GM21619 (cell line): ENCODE measurements around the gene MANF.
"Not testable (repeated sequence)": the region's sequence is repeated elsewhere in the genome, so short reads cannot be mapped to it uniquely, and the experiment has no call there.

Source experiments
- ATAC-seq: cut with Tn5 transposase; IDR thresholded peaks from one replicate; pipeline ENCODE4 v1.9.1; 2021; ENCODE audit not compliant: unreplicated experiment

The MANF gene

GRCh38 chr3:51384726-51385473 is at the start of gene MANF:
Gene MANF (plus strand): TSS chr3:51385291. CDS start chr3:51385343, 52 bp downstream.
- ATAC-seq, result peak; percentile 94

DNA sequence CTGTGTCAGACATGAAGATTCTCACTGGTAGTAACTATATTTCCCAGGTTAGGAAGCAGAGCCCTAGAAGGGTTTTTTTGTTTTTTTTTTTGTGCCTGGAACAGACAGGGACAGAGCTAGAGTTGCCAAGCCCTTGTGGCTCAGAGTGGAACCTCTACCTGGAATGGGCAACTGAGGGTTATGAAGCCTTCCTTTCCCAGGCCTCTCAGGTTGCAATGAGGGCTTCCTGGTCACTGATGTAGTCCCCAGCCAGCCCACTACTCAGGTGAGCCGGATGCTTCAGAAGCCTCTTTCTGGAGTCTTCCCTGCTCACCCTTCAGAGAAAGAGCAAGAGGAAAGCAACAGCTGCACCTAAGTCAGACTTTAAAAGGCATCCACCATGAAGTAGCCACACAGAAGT is 48.8 kb upstream of the MANF start:
- no peak for ATAC-seq

DNA sequence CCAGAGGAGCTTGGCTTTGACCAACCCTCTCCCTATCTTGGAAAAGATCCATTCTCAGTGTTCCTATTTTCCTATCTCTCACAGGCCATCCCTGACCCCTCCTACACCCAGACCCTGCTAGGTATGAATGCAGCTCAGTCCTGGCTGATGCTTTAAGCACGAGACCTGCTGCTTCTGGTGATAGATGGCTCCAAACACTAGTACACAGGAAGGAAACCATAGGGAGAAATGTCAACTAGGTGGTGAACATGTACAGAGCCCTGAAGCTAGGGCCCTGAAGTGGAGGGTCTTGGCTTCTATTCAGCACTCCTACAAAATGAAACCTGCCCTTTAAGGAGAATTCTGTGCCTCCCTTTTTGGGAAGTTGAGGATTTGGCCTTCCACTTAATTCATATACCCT is 47.4 kb upstream of the MANF start:
- ATAC-seq, result no peak

GRCh38 chr3:51338632-51339031 is 46.5 kb upstream of the MANF start:
- no peak for ATAC-seq

- ATAC-seq, result no peak
These were observed 44.9 kb upstream of the MANF start for GRCh38 chr3:51340013-51340829.

DNA sequence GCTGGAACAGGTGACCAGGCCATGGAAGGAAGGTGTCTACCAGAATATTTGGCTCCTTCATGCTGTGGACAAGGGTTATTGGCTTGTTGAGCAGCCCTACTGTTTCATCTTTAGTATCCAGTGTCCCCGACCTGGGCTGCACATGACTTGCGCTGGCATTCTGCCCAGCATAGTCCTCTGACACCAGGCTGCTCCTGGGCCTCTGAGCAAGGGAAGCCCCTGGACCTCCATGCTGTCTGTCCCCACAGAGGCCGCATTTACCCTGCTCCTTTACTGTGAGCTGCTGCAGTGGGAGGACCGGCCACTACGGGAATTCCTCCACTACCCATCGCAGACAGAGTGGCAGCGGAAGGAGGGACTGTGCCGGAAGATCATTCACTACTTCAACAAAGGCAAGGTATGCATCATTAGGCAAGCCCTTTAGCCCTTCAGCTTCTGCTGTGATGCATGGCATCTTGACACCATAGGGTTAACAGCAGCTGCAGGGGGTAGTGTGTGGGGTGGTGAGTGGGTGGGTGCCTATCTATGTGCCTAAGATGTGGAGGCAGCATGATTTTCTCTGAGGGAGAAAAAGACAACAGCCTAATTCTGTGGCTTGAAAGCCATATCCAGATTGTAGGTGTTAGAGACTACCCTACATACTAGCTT is 44.0 kb upstream of the MANF start:
- ATAC-seq, result no peak

GRCh38 chr3:51343918-51344687 is 41.0 kb upstream of the MANF start:
- no peak for ATAC-seq

GRCh38 chr3:51350751-51351150 is 34.3 kb upstream of the MANF start:
- ATAC-seq, result no peak

GRCh38 chr3:51353131-51353530 is 32.0 kb upstream of the MANF start:
- ATAC-seq, result no peak

DNA sequence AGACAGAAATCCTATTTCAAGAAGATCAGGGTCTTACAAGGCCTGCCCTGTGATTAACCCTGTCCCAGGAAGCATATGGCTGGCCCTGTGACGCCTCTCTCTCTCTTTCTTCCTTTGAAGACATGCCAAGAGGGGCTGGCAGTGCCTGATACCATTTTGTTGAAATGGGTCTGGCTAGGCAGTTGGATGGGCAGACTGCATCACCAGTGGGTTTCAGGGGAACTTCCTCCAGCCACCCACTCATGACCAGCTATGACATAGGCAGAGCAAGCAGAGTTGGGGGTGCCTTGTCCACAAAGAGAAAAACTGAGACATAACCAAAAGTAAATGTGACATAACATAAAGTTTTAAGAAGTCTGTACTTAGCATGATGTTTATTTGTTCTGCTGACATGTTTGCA is 31.4 kb upstream of the MANF start:
- ATAC-seq, result no peak

DNA sequence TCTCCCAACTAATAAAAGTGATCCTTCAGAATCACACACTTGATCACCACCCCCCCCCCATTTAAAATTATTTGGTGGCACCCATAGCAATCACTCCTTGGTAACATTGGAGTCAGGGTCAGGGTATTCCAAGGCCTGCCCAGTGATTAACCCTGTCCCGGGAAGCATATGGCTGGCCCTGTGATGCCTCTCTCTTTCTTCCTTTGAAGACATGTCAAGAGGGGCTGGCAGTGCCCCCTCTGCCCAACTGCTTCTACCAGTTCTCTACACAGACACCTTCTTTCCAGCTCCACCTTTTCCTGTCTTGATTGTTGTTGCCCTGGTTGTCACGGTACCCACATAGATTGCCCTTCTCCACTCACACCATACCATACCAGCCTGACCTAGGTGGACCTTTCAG is 30.9 kb upstream of the MANF start:
- ATAC-seq, result no peak

GRCh38 chr3:51354731-51355615 is 30.1 kb upstream of the MANF start:
- ATAC-seq, result no peak

DNA sequence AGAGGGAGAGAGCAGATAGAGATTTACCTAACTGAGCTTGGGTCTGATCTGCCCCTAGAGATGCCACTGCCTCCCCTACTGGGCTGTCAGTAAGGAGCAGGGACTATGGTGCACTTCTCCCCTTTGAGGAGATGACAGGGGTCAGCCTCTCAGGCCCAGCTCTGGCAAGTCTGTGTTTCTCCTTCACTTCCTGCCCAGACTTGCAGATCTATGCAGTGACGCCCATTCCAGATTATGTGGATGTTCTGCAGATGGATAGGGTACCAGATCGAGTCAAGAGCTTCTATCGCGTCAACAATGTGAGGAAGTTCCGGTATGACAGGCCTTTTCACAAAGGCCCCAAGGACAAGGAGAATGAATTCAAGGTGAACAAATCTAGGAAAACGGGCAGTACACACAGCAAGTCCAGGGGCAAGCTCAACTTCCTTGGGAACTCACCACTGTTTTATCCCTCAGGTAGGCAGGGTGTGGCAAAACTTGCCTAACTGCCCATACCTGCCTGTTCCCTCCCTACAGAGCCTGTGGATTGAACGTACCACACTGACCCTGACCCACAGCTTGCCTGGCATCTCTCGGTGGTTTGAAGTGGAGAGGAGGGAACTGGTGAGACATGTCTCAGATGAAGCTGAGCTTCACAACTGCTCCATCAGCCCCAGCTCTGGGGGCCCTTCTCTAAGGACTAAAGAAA is 29.1 kb upstream of the MANF start:
- no peak for ATAC-seq

DNA sequence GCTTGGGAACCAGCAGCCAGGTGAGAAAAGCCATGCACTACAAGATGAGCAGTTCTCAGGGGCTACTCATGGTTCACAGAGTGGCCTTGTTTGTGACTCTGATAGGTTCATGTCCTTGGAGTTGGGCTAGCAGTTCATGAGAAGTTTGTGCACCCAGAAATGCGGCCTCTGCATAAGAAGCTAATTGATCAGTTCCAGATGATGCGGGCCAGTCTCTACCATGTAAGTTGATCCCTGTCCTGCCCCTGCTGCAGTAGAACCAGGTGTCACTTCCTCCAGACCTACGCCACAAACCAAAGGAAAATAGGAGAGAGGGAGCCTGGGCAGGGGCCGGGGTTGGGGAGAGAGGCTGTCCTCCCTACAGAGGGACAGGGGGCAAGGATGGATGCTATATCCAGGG is 27.2 kb upstream of the MANF start:
- ATAC-seq, result no peak

- no peak for ATAC-seq
These were observed 26.1 kb upstream of the MANF start for GRCh38 chr3:51358981-51359380.

- ATAC-seq, result no peak
These were observed 24.3 kb upstream of the MANF start for GRCh38 chr3:51360806-51361205.

- ATAC-seq, result no peak
These were observed 23.3 kb upstream of the MANF start for GRCh38 chr3:51361746-51362145.

GRCh38 chr3:51362476-51362875 is 22.6 kb upstream of the MANF start:
- no peak for ATAC-seq

DNA sequence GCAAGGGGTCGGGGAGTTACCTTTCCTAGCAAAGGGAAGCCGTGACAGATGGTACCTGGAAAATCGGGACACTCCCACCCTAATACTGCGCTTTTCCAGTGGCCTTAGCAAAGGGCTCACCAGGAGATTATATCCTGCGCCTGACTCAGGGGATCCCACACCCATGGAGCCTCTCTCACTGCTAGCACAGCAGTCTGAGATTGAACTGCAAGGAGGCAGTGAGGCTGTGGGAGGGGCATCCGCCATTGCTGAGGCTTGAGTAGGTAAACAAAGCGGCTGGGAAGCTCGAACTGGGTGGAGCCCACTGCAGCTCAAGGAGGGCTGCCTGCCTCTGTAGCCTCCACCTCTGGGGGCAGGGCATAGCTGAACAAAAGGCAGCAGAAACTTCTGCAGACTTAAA is 16.8 kb upstream of the MANF start:
- not testable (repeated sequence) for ATAC-seq
